Measurements from ENCODE around the gene SESN1. TPM values are rescaled to one million over a fixed set of nuclear protein-coding genes. Genes with fewer than 3 reads are reported as not detected.

The SESN1 gene
- total RNA-seq, 1 donor from 2014 or later: 8.0 TPM

- TF ChIP-seq, protein P1, sequence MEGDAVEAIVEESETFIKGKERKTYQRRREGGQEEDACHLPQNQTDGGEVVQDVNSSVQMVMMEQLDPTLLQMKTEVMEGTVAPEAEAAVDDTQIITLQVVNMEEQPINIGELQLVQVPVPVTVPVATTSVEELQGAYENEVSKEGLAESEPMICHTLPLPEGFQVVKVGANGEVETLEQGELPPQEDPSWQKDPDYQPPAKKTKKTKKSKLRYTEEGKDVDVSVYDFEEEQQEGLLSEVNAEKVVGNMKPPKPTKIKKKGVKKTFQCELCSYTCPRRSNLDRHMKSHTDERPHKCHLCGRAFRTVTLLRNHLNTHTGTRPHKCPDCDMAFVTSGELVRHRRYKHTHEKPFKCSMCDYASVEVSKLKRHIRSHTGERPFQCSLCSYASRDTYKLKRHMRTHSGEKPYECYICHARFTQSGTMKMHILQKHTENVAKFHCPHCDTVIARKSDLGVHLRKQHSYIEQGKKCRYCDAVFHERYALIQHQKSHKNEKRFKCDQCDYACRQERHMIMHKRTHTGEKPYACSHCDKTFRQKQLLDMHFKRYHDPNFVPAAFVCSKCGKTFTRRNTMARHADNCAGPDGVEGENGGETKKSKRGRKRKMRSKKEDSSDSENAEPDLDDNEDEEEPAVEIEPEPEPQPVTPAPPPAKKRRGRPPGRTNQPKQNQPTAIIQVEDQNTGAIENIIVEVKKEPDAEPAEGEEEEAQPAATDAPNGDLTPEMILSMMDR (conservative IDR thresholded peaks at IDR 0.05; ENCODE audit: low read depth, low read length): no peak
- H3K4me3 ChIP-seq (ENCODE audit: low read depth, low read length): no peak overlapping the region
- DNase-seq (ENCODE audit: low read depth): no peak
Measured at GRCh38 chr6:109104512-109104911, 9.9 kb upstream of the SESN1 start.

DNA sequence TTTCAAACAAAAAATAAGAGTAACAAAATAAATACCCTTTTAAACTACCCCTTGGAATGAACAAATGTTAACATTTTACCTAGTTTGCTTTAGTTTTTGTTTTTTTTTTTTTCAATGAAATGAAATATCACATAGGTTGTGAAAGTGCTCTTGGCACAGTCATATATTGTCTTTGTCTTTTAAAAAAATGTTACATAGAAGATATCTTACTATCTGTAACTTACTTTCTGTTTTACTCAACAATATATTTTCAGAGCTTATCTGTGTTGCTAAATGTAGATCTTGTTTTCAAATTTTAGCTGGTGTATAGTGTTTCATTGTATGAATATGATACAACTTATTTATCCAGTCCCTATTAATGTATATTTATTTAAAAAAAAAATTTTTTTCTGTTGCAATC is 9.3 kb upstream of the SESN1 start:
- no peak overlapping the region for H3K4me3 ChIP-seq (ENCODE audit: low read depth, low read length)

GRCh38 chr6:109102762-109103161 is 8.1 kb upstream of the SESN1 start:
- TF ChIP-seq, protein P1 (conservative IDR thresholded peaks at IDR 0.05; ENCODE audit: low read depth, low read length): no peak
- no peak overlapping the region for H3K4me3 ChIP-seq (ENCODE audit: low read depth, low read length)
- no peak for DNase-seq (ENCODE audit: low read depth)

More for the DNA sequence above, 9.3 kb upstream of the SESN1 start:
- no peak for DNase-seq (ENCODE audit: low read depth)
- TF ChIP-seq, protein P1 (conservative IDR thresholded peaks at IDR 0.05; ENCODE audit: low read depth, low read length): no peak

- no peak overlapping the region for H3K4me3 ChIP-seq (ENCODE audit: low read depth, low read length)
- TF ChIP-seq, protein P1 (conservative IDR thresholded peaks at IDR 0.05; ENCODE audit: low read depth, low read length): no peak
- DNase-seq (ENCODE audit: low read depth): no peak
Measured at GRCh38 chr6:109097661-109098060, 3.0 kb upstream of the SESN1 start.

DNA sequence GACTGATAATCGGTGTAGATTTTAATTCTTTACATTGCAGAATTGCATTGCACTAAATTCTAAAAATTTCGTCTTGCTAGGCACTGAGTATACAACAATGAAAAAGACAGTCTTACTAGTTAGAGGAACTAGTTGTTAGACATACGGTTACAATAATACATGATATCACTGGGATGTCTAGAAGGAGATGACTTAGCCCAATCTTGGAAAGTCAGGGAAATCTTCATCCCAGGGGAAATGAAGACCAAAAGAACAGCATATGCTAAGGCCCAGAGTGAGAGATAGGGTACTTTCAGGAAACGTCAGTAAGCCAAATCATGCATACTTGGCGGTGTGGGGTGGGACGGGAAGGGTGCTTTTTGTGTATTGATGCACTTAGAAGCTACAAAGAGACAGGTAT is 1.6 kb upstream of the SESN1 start:
- TF ChIP-seq, protein P1 (conservative IDR thresholded peaks at IDR 0.05; ENCODE audit: low read depth, low read length): no peak
- H3K4me3 ChIP-seq (ENCODE audit: low read depth, low read length): peak overlapping the region; percentile 84
- no peak for DNase-seq (ENCODE audit: low read depth)

- TF ChIP-seq, protein P1 (conservative IDR thresholded peaks at IDR 0.05; ENCODE audit: low read depth, low read length): no peak
- no peak for DNase-seq (ENCODE audit: low read depth)
- peak overlapping the region; percentile 84 for H3K4me3 ChIP-seq (ENCODE audit: low read depth, low read length)
Measured at GRCh38 chr6:109095835-109096084, 1.1 kb upstream of the SESN1 start.

GRCh38 chr6:109095036-109095834 is 589 bp upstream of the SESN1 start, which contains the start of gene CEP57L1:
Gene CEP57L1, plus strand, starts transcription at chr6:109095507. Its CDS starts 49,715 bp downstream, at chr6:109145222.
- peak; percentile 88 for DNase-seq (ENCODE audit: low read depth)
- peak within 1 kb of the TSS; percentile 84 for H3K4me3 ChIP-seq (ENCODE audit: low read depth, low read length)
- TF ChIP-seq, protein P1 (conservative IDR thresholded peaks at IDR 0.05; ENCODE audit: low read depth, low read length): no peak

All from epithelial cell of proximal tubule (primary cell).